Mucosa of descending colon (tissue), 3 donors: Measurements from ENCODE around the gene FER. TPM values are rescaled to one million over a fixed set of nuclear protein-coding genes. Genes with fewer than 3 reads are reported as not detected.

Experiments used
- ATAC-seq: fragments of 200-7000 bp; cut with Tn5 transposase; one replicate; pipeline ENCODE4 v1.9.1; 2020; ENCODE audit warnings: mild to moderate bottlenecking, moderate library complexity
- DNase-seq, 3 donors: peaks; one replicate each; pipeline ENCODE4 v3.0.0-alpha.2; 2020
- H3K36me3 ChIP-seq: fragments of 200-600 bp; one replicate; pipeline ENCODE4 v1.8.0; 2021; ENCODE audit warnings: low read depth, mild to moderate bottlenecking
- H3K4me1 ChIP-seq: fragments of 200-600 bp; one replicate; pipeline ENCODE4 v1.8.0; 2021; ENCODE audit warnings: low read depth, mild to moderate bottlenecking
- H3K4me3 ChIP-seq: fragments of 200-600 bp; one replicate; pipeline ENCODE4 v1.8.0; 2021; ENCODE audit warnings: mild to moderate bottlenecking
- H3K9me3 ChIP-seq: fragments of 200-600 bp; one replicate; pipeline ENCODE4 v1.8.0; 2021; ENCODE audit warnings: mild to moderate bottlenecking
- CTCF ChIP-seq: fragments of 200-600 bp; IDR thresholded peaks from one replicate; pipeline ENCODE4 v1.8.0; 2022; ENCODE audit warnings: antibody characterized with exemption, mild to moderate bottlenecking
- intact Hi-C, 2 donors: fragments of 100-400 bp; cut with DNase I in 1 of 2; cut with micrococcal nuclease in 1 of 2; formaldehyde crosslinking; loops; one replicate each; pipeline versions ENCODE4 v1.11.0 to v1.11.1; 2022; cut with DNase I, micrococcal nuclease
- total RNA-seq, 3 donors: library from RNA; stranded (reverse); fragmentation: NEBNext Ultra II Directional in 2 of 3; extraction: Animal tissue kit (Norgen Biotek cat#: 25700) in 2 of 3; gene quantifications; one replicate each; pipeline versions ENCODE4 v1.2.1 to v1.2.4, GENCODE V29; 2021 to 2023
- donor health status: DM: no; HTN: no; CAD: no; lungs with moderate emphysema.
- donor health status: DM: no; HTN: no; CAD: no.
- donor health status: DM: no; HTN: yes; CAD: no.

The FER gene
- total RNA-seq, 3 donors from 2014 or later: 12.8 to 44.0 (median 13.6) TPM

- H3K4me3 ChIP-seq: no peak overlapping the region
- DNase-seq (no peak), ATAC-seq (no peak)
- peaks cover 9% of the 10 kb centered on the region for H3K9me3 ChIP-seq
- H3K4me1 ChIP-seq: no peaks in the 10 kb centered on the region
- H3K36me3 ChIP-seq: no peaks in the 10 kb centered on the region
- TF ChIP-seq CTCF: no peak
- intact Hi-C loops: no loop called here
Measured at GRCh38 chr5:108810717-108811116, 63.0 kb downstream of the FER start.

GRCh38 chr5:108813673-108814072 is 66.0 kb downstream of the FER start:
- ATAC-seq (no peak), DNase-seq (no peak)
- TF ChIP-seq CTCF: no peak
- Histone ChIP-seq H3K4me1 (no peaks in the 10 kb centered on the region), H3K4me3 (no peak overlapping the region), H3K36me3 (no peaks in the 10 kb centered on the region), H3K9me3 (peaks cover 6% of the 10 kb centered on the region)
- intact Hi-C loops: no loop called here

- H3K4me1 ChIP-seq: no peaks in the 10 kb centered on the region
- no peak for TF ChIP-seq CTCF
- no peaks in the 10 kb centered on the region for H3K36me3 ChIP-seq
- DNase-seq (no peak), ATAC-seq (no peak)
- intact Hi-C loops: no loop called here
- H3K9me3 ChIP-seq: peaks cover 6% of the 10 kb centered on the region
- H3K4me3 ChIP-seq: no peak overlapping the region
Measured at GRCh38 chr5:108814551-108814950, 66.9 kb downstream of the FER start.

GRCh38 chr5:108818613-108819272 is 71.0 kb downstream of the FER start:
- no peaks in the 10 kb centered on the region for H3K36me3 ChIP-seq
- TF ChIP-seq CTCF: no peak
- H3K4me3 ChIP-seq: no peak overlapping the region
- H3K9me3 ChIP-seq: no peaks in the 10 kb centered on the region
- intact Hi-C loops: no loop called here
- ATAC-seq (no peak), DNase-seq (no peak)
- no peaks in the 10 kb centered on the region for H3K4me1 ChIP-seq

- no peaks in the 10 kb centered on the region for H3K4me1 ChIP-seq
- no peaks in the 10 kb centered on the region for H3K36me3 ChIP-seq
- intact Hi-C loops: no loop called here
- no peaks in the 10 kb centered on the region for H3K9me3 ChIP-seq
- DNase-seq (no peak), ATAC-seq (no peak)
- H3K4me3 ChIP-seq: no peak overlapping the region
- TF ChIP-seq CTCF: no peak
Measured at GRCh38 chr5:108820983-108821382, 73.3 kb downstream of the FER start.
